Tibial nerve (tissue), 4 donors: ENCODE data around the gene RREB1.

Source experiments
- EP300 ChIP-seq, 2 donors: sonication (generic); formaldehyde crosslinking; IDR thresholded peaks; one replicate each; pipeline ENCODE4 v1.6.1; 2017; ENCODE audit warnings: antibody characterized with exemption in 2 of 2, mild to moderate bottlenecking in 1 of 2
- POLR2A ChIP-seq, 2 donors: fragments of 450-650 bp; IDR thresholded peaks; one replicate each; pipeline ENCODE4 v1.6.1; 2017; ENCODE audit warnings: antibody characterized with exemption in 2 of 2, mild to moderate bottlenecking in 2 of 2, moderate library complexity in 2 of 2
- TF ChIP-seq, protein P1 (sequence below), 5 experiments: fragments of 200-600 bp in 3 of 5; fragments of 450-650 bp in 2 of 5; sonication (generic) in 3 of 5; IDR thresholded peaks; one replicate each; pipeline ENCODE4 v1.5.1; 2016 to 2019; ENCODE audit warnings: antibody characterized with exemption in 5 of 5, mild to moderate bottlenecking in 3 of 5, moderate library complexity in 2 of 5

DNA sequence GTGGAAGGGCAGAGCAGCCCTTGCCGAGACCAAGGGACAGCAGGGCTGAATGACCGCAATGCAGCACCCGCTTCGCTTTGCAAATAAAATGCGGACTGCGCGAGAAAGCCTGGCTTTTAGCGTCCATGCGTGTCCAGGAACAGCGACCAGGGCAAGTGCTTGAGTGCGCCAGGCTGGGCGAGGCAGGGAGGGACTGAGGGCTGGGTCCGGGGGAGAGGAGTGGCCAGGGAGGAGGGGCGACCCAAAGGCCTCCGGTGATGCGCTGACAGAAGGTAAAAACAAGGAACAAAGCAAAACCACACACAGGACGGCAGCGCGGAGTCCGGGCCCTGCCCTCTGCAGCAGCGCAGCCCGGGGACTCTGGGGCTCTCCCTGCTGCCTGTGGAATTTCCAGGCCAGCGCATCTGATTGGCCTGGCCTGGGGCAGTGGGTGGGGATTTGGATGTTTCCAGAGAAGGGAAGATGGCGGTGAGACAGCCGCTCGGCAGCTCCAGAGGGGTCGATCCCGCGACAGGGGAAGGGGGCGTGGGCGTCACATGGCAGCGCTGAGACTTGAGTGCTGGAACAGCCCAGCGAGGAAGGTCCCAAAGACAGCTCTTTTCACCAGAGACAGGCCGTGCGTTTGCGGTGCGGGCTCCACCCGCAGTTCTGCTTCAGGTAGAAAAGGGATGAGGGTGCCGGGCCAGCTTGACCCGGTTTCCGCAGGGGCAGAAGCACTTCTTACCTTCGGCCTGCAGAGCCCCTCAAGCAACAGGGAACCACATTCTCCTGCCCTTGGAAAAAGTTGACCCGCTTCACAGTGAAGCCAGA, 153.5 kb downstream of the RREB1 start:
- TF ChIP-seq POLR2A (IDR thresholded peaks at IDR 0.05) (peak; percentile 10 to 65), EP300 (IDR thresholded peaks at IDR 0.05) (peak in 1 of 2 donors; percentile 63)
- TF ChIP-seq, protein P1, sequence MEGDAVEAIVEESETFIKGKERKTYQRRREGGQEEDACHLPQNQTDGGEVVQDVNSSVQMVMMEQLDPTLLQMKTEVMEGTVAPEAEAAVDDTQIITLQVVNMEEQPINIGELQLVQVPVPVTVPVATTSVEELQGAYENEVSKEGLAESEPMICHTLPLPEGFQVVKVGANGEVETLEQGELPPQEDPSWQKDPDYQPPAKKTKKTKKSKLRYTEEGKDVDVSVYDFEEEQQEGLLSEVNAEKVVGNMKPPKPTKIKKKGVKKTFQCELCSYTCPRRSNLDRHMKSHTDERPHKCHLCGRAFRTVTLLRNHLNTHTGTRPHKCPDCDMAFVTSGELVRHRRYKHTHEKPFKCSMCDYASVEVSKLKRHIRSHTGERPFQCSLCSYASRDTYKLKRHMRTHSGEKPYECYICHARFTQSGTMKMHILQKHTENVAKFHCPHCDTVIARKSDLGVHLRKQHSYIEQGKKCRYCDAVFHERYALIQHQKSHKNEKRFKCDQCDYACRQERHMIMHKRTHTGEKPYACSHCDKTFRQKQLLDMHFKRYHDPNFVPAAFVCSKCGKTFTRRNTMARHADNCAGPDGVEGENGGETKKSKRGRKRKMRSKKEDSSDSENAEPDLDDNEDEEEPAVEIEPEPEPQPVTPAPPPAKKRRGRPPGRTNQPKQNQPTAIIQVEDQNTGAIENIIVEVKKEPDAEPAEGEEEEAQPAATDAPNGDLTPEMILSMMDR (IDR thresholded peaks at IDR 0.05): peak in 1 of 5 experiments; percentile 19
